Astrocyte (in vitro differentiated cells and primary cell): ENCODE results near the gene TSPEAR. TPM values are rescaled to one million over a fixed set of nuclear protein-coding genes. Genes with fewer than 3 reads are reported as not detected.

Experiments
- DNase-seq: peaks from one replicate; pipeline ENCODE4 v3.0.0-alpha.2; 2010; ENCODE audit warnings: low read depth
- FAIRE-seq: peaks from 2 replicates; lab custom pipeline; 2011; peaks lifted over from hg19 to GRCh38; lab: Jason Lieb, UNC
- H2AFZ ChIP-seq: 2 replicates; pipeline ENCODE4 v1.6.0; 2012; ENCODE audit warnings: low read depth, low read length, inconsistent platforms
- H3K27ac ChIP-seq: 2 replicates; pipeline ENCODE4 v1.5.1; 2011; ENCODE audit warnings: low read depth, low read length, inconsistent platforms
- H3K27me3 ChIP-seq: 2 replicates; pipeline ENCODE4 v1.6.0; 2011; ENCODE audit warnings: low read length, inconsistent platforms; ENCODE audit not compliant: insufficient read depth
- H3K36me3 ChIP-seq: 2 replicates; pipeline ENCODE4 v1.5.1; 2011; ENCODE audit warnings: low read length, inconsistent platforms; ENCODE audit not compliant: insufficient read depth
- H3K4me1 ChIP-seq: 2 replicates; pipeline ENCODE4 v1.5.1; 2011; ENCODE audit warnings: low read length, inconsistent platforms; ENCODE audit not compliant: insufficient read depth
- H3K4me2 ChIP-seq: 2 replicates; pipeline ENCODE4 v1.6.0; 2012; ENCODE audit warnings: low read length, inconsistent platforms
- H3K4me3 ChIP-seq: 2 replicates; pipeline ENCODE4 v1.5.1; 2011; ENCODE audit warnings: low read depth, mild to moderate bottlenecking, low read length, inconsistent platforms; ENCODE audit not compliant: insufficient read depth
- H3K79me2 ChIP-seq: 2 replicates; pipeline ENCODE4 v1.6.0; 2012; ENCODE audit warnings: mild to moderate bottlenecking, low read length, inconsistent platforms; ENCODE audit not compliant: insufficient read depth
- H3K9ac ChIP-seq: 2 replicates; pipeline ENCODE4 v1.6.0; 2012; ENCODE audit warnings: mild to moderate bottlenecking, low read length, inconsistent platforms
- H3K9me3 ChIP-seq: 2 replicates; pipeline ENCODE4 v1.5.1; 2012; ENCODE audit warnings: low read depth, mild to moderate bottlenecking, low read length, inconsistent platforms; ENCODE audit not compliant: insufficient read depth
- H4K20me1 ChIP-seq: 2 replicates; pipeline ENCODE4 v1.6.0; 2012; ENCODE audit warnings: low read length, inconsistent platforms; ENCODE audit not compliant: insufficient read depth
- H3K27ac Mint-ChIP-seq: one replicate; pipeline ENCODE4 v1.8.0; 2021; ENCODE audit warnings: mild to moderate bottlenecking, mixed read lengths; ENCODE audit not compliant: unreplicated experiment
- H3K27me3 Mint-ChIP-seq: one replicate; pipeline ENCODE4 v1.8.0; 2021; ENCODE audit warnings: low read depth, mixed read lengths; ENCODE audit not compliant: unreplicated experiment
- H3K36me3 Mint-ChIP-seq: one replicate; pipeline ENCODE4 v1.8.0; 2021; ENCODE audit warnings: low read depth, mixed read lengths; ENCODE audit not compliant: unreplicated experiment
- H3K4me1 Mint-ChIP-seq: one replicate; pipeline ENCODE4 v1.8.0; 2021; ENCODE audit warnings: low read depth, mixed read lengths; ENCODE audit not compliant: unreplicated experiment
- H3K4me3 Mint-ChIP-seq: one replicate; pipeline ENCODE4 v1.8.0; 2021; ENCODE audit warnings: mild to moderate bottlenecking, moderate library complexity, mixed read lengths; ENCODE audit not compliant: unreplicated experiment
- H3K9me3 Mint-ChIP-seq: one replicate; pipeline ENCODE4 v1.8.0; 2021; ENCODE audit warnings: mild to moderate bottlenecking, mixed read lengths; ENCODE audit not compliant: unreplicated experiment
- EZH2 ChIP-seq: IDR thresholded peaks from 2 replicates; pipeline ENCODE4 v1.6.1; 2012; ENCODE audit warnings: mild to moderate bottlenecking, low read length, inconsistent platforms; ENCODE audit not compliant: insufficient read depth
- total RNA-seq: library from RNA; stranded (reverse); gene quantifications from 2 replicates; pipeline ENCODE4 v1.2.1, GENCODE V29; 2021
- TF ChIP-seq, protein P1 (sequence below): IDR thresholded peaks from 2 replicates; pipeline ENCODE4 v1.5.1; 2011; ENCODE audit warnings: low read depth, mild to moderate bottlenecking, inconsistent platforms, low read length, moderate library complexity; ENCODE audit not compliant: insufficient read depth

TSPEAR gene
- total RNA-seq, 1 donor from 2014 or later = not detected

DNA sequence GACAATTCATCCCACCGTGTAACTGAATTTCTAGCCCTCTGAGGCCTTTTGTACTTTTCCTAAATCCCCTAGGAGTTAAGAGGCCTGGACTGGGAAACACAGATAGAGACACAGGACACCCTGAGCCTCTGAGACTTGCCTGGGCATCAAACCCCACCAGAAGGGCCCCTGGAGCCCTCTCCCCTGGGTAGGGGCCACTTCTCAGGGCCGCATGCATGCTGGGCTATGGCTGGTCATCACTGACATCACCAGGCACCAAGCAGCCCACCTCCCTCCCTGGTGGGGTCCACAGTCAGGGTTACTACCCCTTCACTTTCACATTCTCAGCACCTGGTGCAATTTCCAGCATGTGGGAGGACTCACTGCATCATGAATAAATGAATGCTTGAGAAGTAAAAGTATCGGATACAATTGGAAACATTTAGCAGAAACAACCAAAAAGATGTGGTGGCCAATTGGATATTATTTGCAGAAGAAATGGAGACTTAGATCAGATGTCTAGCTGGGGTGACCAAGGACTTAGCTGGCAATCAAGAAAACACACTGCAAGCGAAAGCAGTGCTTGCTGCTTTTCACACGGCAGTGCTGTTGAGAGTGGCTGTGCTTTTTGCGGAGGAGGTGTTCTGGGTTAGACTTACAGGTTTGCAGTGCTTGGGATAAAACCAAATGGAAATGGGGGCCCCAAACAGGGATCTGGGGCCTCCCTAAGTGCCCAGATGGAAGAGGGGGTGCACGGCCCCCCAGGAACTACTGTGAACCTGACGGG is 111.9 kb downstream of the TSPEAR start:
- Histone ChIP-seq H3K79me2 (no peaks in the 10 kb centered on the region), H3K4me1 (no peaks in the 10 kb centered on the region), H3K9me3 (peaks cover 9% of the 10 kb centered on the region), H3K36me3 (no peaks in the 10 kb centered on the region), H3K9ac (no peak overlapping the region), H3K4me2 (no peak overlapping the region), H2AFZ (no peak overlapping the region), H3K27me3 (no peaks in the 10 kb centered on the region), H4K20me1 (no peaks in the 10 kb centered on the region), H3K4me3 (no peak overlapping the region), H3K27ac (no peak overlapping the region)
- no peak for TF ChIP-seq EZH2
- TF ChIP-seq, protein P1, sequence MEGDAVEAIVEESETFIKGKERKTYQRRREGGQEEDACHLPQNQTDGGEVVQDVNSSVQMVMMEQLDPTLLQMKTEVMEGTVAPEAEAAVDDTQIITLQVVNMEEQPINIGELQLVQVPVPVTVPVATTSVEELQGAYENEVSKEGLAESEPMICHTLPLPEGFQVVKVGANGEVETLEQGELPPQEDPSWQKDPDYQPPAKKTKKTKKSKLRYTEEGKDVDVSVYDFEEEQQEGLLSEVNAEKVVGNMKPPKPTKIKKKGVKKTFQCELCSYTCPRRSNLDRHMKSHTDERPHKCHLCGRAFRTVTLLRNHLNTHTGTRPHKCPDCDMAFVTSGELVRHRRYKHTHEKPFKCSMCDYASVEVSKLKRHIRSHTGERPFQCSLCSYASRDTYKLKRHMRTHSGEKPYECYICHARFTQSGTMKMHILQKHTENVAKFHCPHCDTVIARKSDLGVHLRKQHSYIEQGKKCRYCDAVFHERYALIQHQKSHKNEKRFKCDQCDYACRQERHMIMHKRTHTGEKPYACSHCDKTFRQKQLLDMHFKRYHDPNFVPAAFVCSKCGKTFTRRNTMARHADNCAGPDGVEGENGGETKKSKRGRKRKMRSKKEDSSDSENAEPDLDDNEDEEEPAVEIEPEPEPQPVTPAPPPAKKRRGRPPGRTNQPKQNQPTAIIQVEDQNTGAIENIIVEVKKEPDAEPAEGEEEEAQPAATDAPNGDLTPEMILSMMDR = no peak
- no peak for FAIRE-seq
- peaks cover 16% of the 10 kb centered on the region for H3K9me3 Mint-ChIP-seq
- H3K4me1 Mint-ChIP-seq = no peaks in the 10 kb centered on the region
- H3K27me3 Mint-ChIP-seq = peaks cover 31% of the 10 kb centered on the region
- peaks cover 3% of the 10 kb centered on the region for H3K36me3 Mint-ChIP-seq
- no peak overlapping the region for H3K27ac Mint-ChIP-seq
- DNase-seq = no peak
- no peak overlapping the region for H3K4me3 Mint-ChIP-seq

DNA sequence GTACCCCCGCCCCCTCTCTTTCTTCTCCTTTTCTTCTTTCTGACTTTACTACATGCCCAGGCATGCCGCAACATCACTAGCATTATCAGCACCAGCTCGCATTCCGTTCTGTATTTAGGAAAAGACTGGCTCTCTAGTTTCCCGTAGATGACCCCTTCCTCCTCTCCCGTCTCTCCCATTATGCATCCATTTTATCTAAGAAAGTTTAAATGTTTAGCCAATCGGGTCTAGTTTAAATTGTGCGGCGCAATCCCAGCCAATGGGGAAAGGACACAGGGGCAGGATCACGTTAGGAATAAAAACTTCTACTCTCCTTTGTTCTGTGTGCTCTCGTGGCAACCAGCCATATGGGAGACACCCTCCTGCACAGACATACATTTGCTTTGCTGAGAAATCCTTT is 113.3 kb downstream of the TSPEAR start:
- H3K4me1 ChIP-seq = no peaks in the 10 kb centered on the region
- DNase-seq (no peak), FAIRE-seq (no peak)
- no peaks in the 10 kb centered on the region for H4K20me1 ChIP-seq
- no peaks in the 10 kb centered on the region for H3K36me3 ChIP-seq
- no peak overlapping the region for H3K4me2 ChIP-seq
- TF ChIP-seq, protein P1 = no peak
- no peak for TF ChIP-seq EZH2
- H3K27me3 ChIP-seq = no peaks in the 10 kb centered on the region
- H3K9ac ChIP-seq = no peak overlapping the region
- H3K4me3 ChIP-seq = no peak overlapping the region
- H3K27ac ChIP-seq = no peak overlapping the region
- Mint-ChIP-seq H3K4me1 (peaks cover 2% of the 10 kb centered on the region), H3K27ac (no peak overlapping the region), H3K27me3 (peaks cover 30% of the 10 kb centered on the region), H3K36me3 (peaks cover 3% of the 10 kb centered on the region), H3K9me3 (peaks cover 18% of the 10 kb centered on the region), H3K4me3 (no peak overlapping the region)
- no peak overlapping the region for H2AFZ ChIP-seq
- no peaks in the 10 kb centered on the region for H3K79me2 ChIP-seq
- H3K9me3 ChIP-seq = peaks cover 7% of the 10 kb centered on the region
